Stomach smooth muscle (tissue), 2 donors: Measurements from ENCODE around the gene KCTD2.
A peak's percentile ranks its signal among the peaks of the same experiment; 100 is the strongest.

Experiments used
- H3K27ac ChIP-seq: one replicate; pipeline ENCODE4 v1.7.0; 2013; ENCODE audit warnings: mild to moderate bottlenecking, low read length, inconsistent platforms
- H3K27me3 ChIP-seq, 2 donors: one replicate each; pipeline ENCODE4 v1.7.0; 2013; ENCODE audit warnings: low read length in 2 of 2; ENCODE audit not compliant: insufficient read depth in 2 of 2, control insufficient read depth in 1 of 2
- H3K36me3 ChIP-seq, 2 donors: one replicate each; pipeline ENCODE4 v1.7.0; 2013; ENCODE audit warnings: low read length in 2 of 2; ENCODE audit not compliant: control insufficient read depth in 2 of 2, insufficient read depth in 2 of 2
- H3K4me1 ChIP-seq: one replicate; pipeline ENCODE4 v1.7.0; 2013; ENCODE audit warnings: low read length; ENCODE audit not compliant: control insufficient read depth, insufficient read depth
- H3K4me3 ChIP-seq, 2 donors: one replicate each; pipeline ENCODE4 v1.7.0; 2013; ENCODE audit warnings: low read length in 2 of 2
- H3K9ac ChIP-seq, 2 donors: one replicate each; pipeline ENCODE4 v1.7.0; 2013; ENCODE audit warnings: low read length in 2 of 2, mild to moderate bottlenecking in 1 of 2
- H3K9me3 ChIP-seq, 2 donors: one replicate each; pipeline ENCODE4 v1.7.0; 2013; ENCODE audit warnings: low read length in 2 of 2; ENCODE audit not compliant: control insufficient read depth in 2 of 2
- donor health status: healthy.
- donor health status: Pancreatic carcinoma.

Gene KCTD2

GRCh38 chr17:75006653-75007052 is 40.4 kb upstream of the KCTD2 start:
- Histone ChIP-seq H3K9me3 (no peaks in the 10 kb centered on the region), H3K36me3 (peaks cover 24 to 29% of the 10 kb centered on the region in 2 donors)

GRCh38 chr17:75008373-75008772 is 38.7 kb upstream of the KCTD2 start:
- Histone ChIP-seq H3K4me1 (peaks cover 25% of the 10 kb centered on the region), H3K27me3 (no peaks in the 10 kb centered on the region), H3K9ac (no peak overlapping the region), H3K36me3 (peaks cover 10 to 14% of the 10 kb centered on the region in 2 donors), H3K27ac (no peak overlapping the region), H3K9me3 (no peaks in the 10 kb centered on the region), H3K4me3 (no peak overlapping the region)

More at GRCh38 chr17:75006653-75007052, 40.4 kb upstream of the KCTD2 start:
- no peak overlapping the region for H3K9ac ChIP-seq
- no peak overlapping the region for H3K4me3 ChIP-seq
- H3K27ac ChIP-seq: no peak overlapping the region
- H3K4me1 ChIP-seq: peaks cover 12% of the 10 kb centered on the region
- H3K27me3 ChIP-seq: no peaks in the 10 kb centered on the region

- Histone ChIP-seq H3K36me3 (peaks cover 5 to 10% of the 10 kb centered on the region in 2 donors), H3K9ac (no peak overlapping the region), H3K27ac (no peak overlapping the region), H3K9me3 (no peaks in the 10 kb centered on the region), H3K4me3 (no peak overlapping the region), H3K27me3 (no peaks in the 10 kb centered on the region), H3K4me1 (peaks cover 27% of the 10 kb centered on the region)
Measured at GRCh38 chr17:75009139-75009724, 37.8 kb upstream of the KCTD2 start.

- peak overlapping the region; percentile 99 for H3K27ac ChIP-seq
- peaks cover 27% of the 10 kb centered on the region for H3K4me1 ChIP-seq
- H3K36me3 ChIP-seq: no peaks in the 10 kb centered on the region
- H3K4me3 ChIP-seq: peak overlapping the region; percentile 0 to 97
- no peaks in the 10 kb centered on the region for H3K27me3 ChIP-seq
- H3K9me3 ChIP-seq: no peaks in the 10 kb centered on the region
- peak overlapping the region; percentile 69 to 90 for H3K9ac ChIP-seq
Measured at GRCh38 chr17:75010683-75011400, 36.2 kb upstream of the KCTD2 start.

GRCh38 chr17:75011401-75012095 is 35.5 kb upstream of the KCTD2 start:
- Histone ChIP-seq H3K27me3 (no peaks in the 10 kb centered on the region), H3K27ac (peak overlapping the region; percentile 99), H3K36me3 (peaks cover 0 to 2% of the 10 kb centered on the region in 2 donors), H3K4me1 (peaks cover 27% of the 10 kb centered on the region), H3K9ac (peak overlapping the region; percentile 69 to 90), H3K4me3 (peak overlapping the region; percentile 80 to 97), H3K9me3 (no peaks in the 10 kb centered on the region)

- peak overlapping the region; percentile 99 for H3K27ac ChIP-seq
- no peaks in the 10 kb centered on the region for H3K27me3 ChIP-seq
- H3K36me3 ChIP-seq: peaks cover 0 to 4% of the 10 kb centered on the region in 2 donors
- H3K4me3 ChIP-seq: peak overlapping the region; percentile 80 to 97
- H3K4me1 ChIP-seq: peaks cover 27% of the 10 kb centered on the region
- H3K9me3 ChIP-seq: no peaks in the 10 kb centered on the region
- peak overlapping the region; percentile 69 to 90 for H3K9ac ChIP-seq
Measured at GRCh38 chr17:75012096-75012345, 35.0 kb upstream of the KCTD2 start.

GRCh38 chr17:75012346-75013091 is 34.5 kb upstream of the KCTD2 start, which contains the start of gene MRPL58:
Gene MRPL58 (plus strand): TSS chr17:75012670. CDS start chr17:75012687, 17 bp downstream.
- Histone ChIP-seq H3K27ac (peak within 1 kb of the TSS; percentile 99), H3K9ac (peak within 1 kb of the TSS; percentile 69 to 90), H3K4me1 (peaks cover 27% of the 10 kb centered on the region), H3K27me3 (no peaks in the 10 kb centered on the region), H3K36me3 (peaks cover 0 to 4% of the 10 kb centered on the region in 2 donors), H3K9me3 (no peaks in the 10 kb centered on the region), H3K4me3 (peak within 1 kb of the TSS; percentile 80 to 97)

GRCh38 chr17:75013092-75013559 is 33.9 kb upstream of the KCTD2 start:
- Histone ChIP-seq H3K4me1 (peaks cover 27% of the 10 kb centered on the region), H3K9me3 (no peaks in the 10 kb centered on the region), H3K36me3 (peaks cover 0 to 4% of the 10 kb centered on the region in 2 donors), H3K27me3 (no peaks in the 10 kb centered on the region), H3K27ac (peak overlapping the region; percentile 99), H3K4me3 (peak overlapping the region; percentile 80 to 97), H3K9ac (peak overlapping the region; percentile 69 to 90)

- Histone ChIP-seq H3K4me1 (no peaks in the 10 kb centered on the region), H3K27ac (no peak overlapping the region), H3K27me3 (no peaks in the 10 kb centered on the region), H3K36me3 (peaks cover 23 to 30% of the 10 kb centered on the region in 2 donors), H3K9ac (no peak overlapping the region), H3K9me3 (no peaks in the 10 kb centered on the region), H3K4me3 (no peak overlapping the region)
Measured at GRCh38 chr17:75019146-75019545, 27.9 kb upstream of the KCTD2 start.

- Histone ChIP-seq H3K36me3 (peaks cover 23 to 30% of the 10 kb centered on the region in 2 donors), H3K9ac (no peak overlapping the region), H3K4me1 (no peaks in the 10 kb centered on the region), H3K27ac (no peak overlapping the region), H3K9me3 (no peaks in the 10 kb centered on the region), H3K27me3 (no peaks in the 10 kb centered on the region), H3K4me3 (no peak overlapping the region)
Measured at GRCh38 chr17:75019710-75020109, 27.3 kb upstream of the KCTD2 start.
